CD14-positive monocyte (primary cell): ENCODE results near the gene TTC23. TPM values are rescaled to one million over a fixed set of nuclear protein-coding genes. Genes with fewer than 3 reads are reported as not detected.

Source experiments
- DNase-seq, 3 donors: peaks; one replicate each; pipeline ENCODE4 v3.0.0-alpha.2; 2011 to 2022
- H2AFZ ChIP-seq: 2 replicates; pipeline ENCODE4 v1.6.0; 2012; ENCODE audit warnings: mild to moderate bottlenecking, low read depth, low read length, inconsistent platforms; ENCODE audit not compliant: insufficient read depth, poor library complexity, severe bottlenecking
- H3K27ac ChIP-seq, 2 donors: 1 replicate in 1 of 2; 2 replicates in 1 of 2; pipeline ENCODE4 v1.5.1; 2012 to 2013; ENCODE audit warnings: low read length in 2 of 2, control low read depth in 1 of 2, inconsistent platforms in 1 of 2, low read depth in 1 of 2, mild to moderate bottlenecking in 1 of 2
- H3K27me3 ChIP-seq, 2 donors: one replicate each; pipeline versions ENCODE4 v1.6.0 to v1.6.1; 2011 to 2013; ENCODE audit warnings: low read length in 2 of 2; ENCODE audit not compliant: control insufficient read depth in 2 of 2, insufficient read depth in 2 of 2
- H3K36me3 ChIP-seq, 2 donors: replicated peaks in 1 of 2; 1 replicate in 1 of 2; 2 replicates in 1 of 2; pipeline versions ENCODE4 v1.5.1 to v1.6.1; 2012 to 2013; ENCODE audit warnings: low read length in 2 of 2, control low read depth in 1 of 2, inconsistent platforms in 1 of 2, mild to moderate bottlenecking in 1 of 2; ENCODE audit not compliant: insufficient read depth in 2 of 2, control insufficient read depth in 1 of 2
- H3K4me1 ChIP-seq, 2 donors: 1 replicate in 1 of 2; 2 replicates in 1 of 2; pipeline versions ENCODE4 v1.5.1 to v1.6.1; 2012 to 2013; ENCODE audit warnings: low read length in 2 of 2, control low read depth in 1 of 2, inconsistent platforms in 1 of 2, mild to moderate bottlenecking in 1 of 2, moderate library complexity in 1 of 2; ENCODE audit not compliant: insufficient read depth in 2 of 2, control insufficient read depth in 1 of 2
- H3K4me2 ChIP-seq: replicated peaks from 2 replicates; pipeline ENCODE3; 2012; ENCODE audit warnings: low read length, moderate library complexity, mild to moderate bottlenecking; ENCODE audit not compliant: poor library complexity, severe bottlenecking; ENCODE audit errors: extremely low read depth
- H3K4me3 ChIP-seq, 3 experiments: fragments of 200-600 bp in 1 of 3; sonication (generic) in 1 of 3; replicated peaks in 1 of 3; 1 replicate in 2 of 3; 2 replicates in 1 of 3; pipeline ENCODE4 v1.5.1; 2011 to 2013; ENCODE audit warnings: low read length in 3 of 3, mild to moderate bottlenecking in 3 of 3, control low read depth in 2 of 3, low read depth in 2 of 3, inconsistent platforms in 1 of 3, moderate library complexity in 1 of 3
- H3K79me2 ChIP-seq: 2 replicates; pipeline ENCODE4 v1.6.0; 2012; ENCODE audit warnings: mild to moderate bottlenecking, control low read depth, inconsistent platforms, low read length, moderate library complexity; ENCODE audit not compliant: insufficient read depth
- H3K9ac ChIP-seq: 2 replicates; pipeline ENCODE4 v1.6.0; 2017; ENCODE audit warnings: low read length, mild to moderate bottlenecking; ENCODE audit not compliant: insufficient read depth, poor library complexity, severe bottlenecking
- H3K9me3 ChIP-seq, 2 donors: replicated peaks in 1 of 2; 1 replicate in 1 of 2; 2 replicates in 1 of 2; pipeline versions ENCODE4 v1.5.1 to v1.6.1; 2012 to 2013; ENCODE audit warnings: low read length in 2 of 2, control low read depth in 1 of 2; ENCODE audit not compliant: control insufficient read depth in 1 of 2, insufficient read depth in 1 of 2
- H4K20me1 ChIP-seq: 2 replicates; pipeline ENCODE4 v1.6.0; 2012; ENCODE audit warnings: mild to moderate bottlenecking, low read length, control low read depth, moderate library complexity; ENCODE audit not compliant: insufficient read depth
- H3K27ac Mint-ChIP-seq, 7 donors: one replicate each; pipeline ENCODE4 v1.8.0; 2020; ENCODE audit warnings: mild to moderate bottlenecking in 7 of 7, mixed read lengths in 7 of 7, moderate library complexity in 6 of 7, inconsistent platforms in 2 of 7
- H3K27me3 Mint-ChIP-seq, 3 donors: one replicate each; pipeline ENCODE4 v1.8.0; 2021 to 2022; ENCODE audit warnings: low read depth in 3 of 3, mild to moderate bottlenecking in 3 of 3, mixed read lengths in 3 of 3, moderate library complexity in 3 of 3, inconsistent platforms in 1 of 3
- H3K36me3 Mint-ChIP-seq, 2 donors: one replicate each; pipeline ENCODE4 v1.8.0; 2020; ENCODE audit warnings: mixed read lengths in 2 of 2, inconsistent platforms in 1 of 2, mild to moderate bottlenecking in 1 of 2
- H3K4me1 Mint-ChIP-seq: one replicate; pipeline ENCODE4 v1.8.0; 2020; ENCODE audit warnings: mild to moderate bottlenecking, mixed read lengths
- H3K4me3 Mint-ChIP-seq, 2 donors: one replicate each; pipeline ENCODE4 v1.8.0; 2020; ENCODE audit warnings: mild to moderate bottlenecking in 2 of 2, mixed read lengths in 2 of 2, moderate library complexity in 1 of 2
- H3K9me3 Mint-ChIP-seq, 7 donors: one replicate each; pipeline ENCODE4 v1.8.0; 2020 to 2022; ENCODE audit warnings: mixed read lengths in 7 of 7, mild to moderate bottlenecking in 6 of 7, moderate library complexity in 6 of 7, inconsistent platforms in 2 of 7
- WGBS: methylation state at CpG from one replicate; pipeline ENCODE4 v1.1.5; 2013; ENCODE audit warnings: missing lambda C conversion rate; ENCODE audit not compliant: insufficient coverage; 5-methylcytosine and 5-hydroxymethylcytosine counted together
- intact Hi-C, 2 donors: fragments of 100-400 bp; cut with micrococcal nuclease; formaldehyde crosslinking; loops; one replicate each; pipeline versions ENCODE4 v1.15.0 to v1.15.1; 2023
- polyA plus RNA-seq, 3 donors: library from polyadenylated mRNA; depleted of rRNA in 1 of 3; unstranded in 2 of 3; stranded (reverse) in 1 of 3; fragments of 300-500 nt in 2 of 3; fragments of >200 nt in 1 of 3; fragmentation: Illumina TruSeq in 2 of 3; gene quantifications; 1 replicate in 2 of 3; 2 replicates in 1 of 3; pipeline ENCODE4 v1.2.3, GENCODE V29; 2012 to 2021
- TF ChIP-seq, protein P1 (sequence below): fragments of 200-600 bp; IDR thresholded peaks from one replicate; pipeline ENCODE4 v1.8.0; 2022; ENCODE audit warnings: antibody characterized with exemption, mild to moderate bottlenecking

The TTC23 gene
- polyA plus RNA-seq, 3 donors: 0.51 to 0.55 TPM; not detected in 1

DNA sequence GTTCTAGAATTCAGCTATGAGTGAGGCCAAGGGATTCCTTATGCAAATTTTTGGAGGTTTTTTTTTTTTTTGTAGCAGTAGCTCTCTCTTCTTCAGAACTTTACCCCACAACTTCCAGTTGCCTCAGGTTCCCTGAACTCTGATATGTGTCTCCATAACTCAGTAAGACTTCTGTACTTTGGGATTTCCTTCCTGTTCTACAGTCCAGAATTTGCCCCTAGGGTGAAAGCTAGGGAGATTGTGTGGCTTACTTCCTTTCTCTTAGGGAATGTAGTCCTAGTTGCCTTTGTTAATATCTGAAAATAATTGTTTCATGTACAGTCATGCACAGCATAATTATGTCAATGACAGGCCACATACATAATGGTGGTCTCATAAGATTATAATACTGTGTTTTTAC, 32.7 kb upstream of the TTC23 start:
- Mint-ChIP-seq H3K27ac (no peak overlapping the region), H3K4me1 (peaks cover 7% of the 10 kb centered on the region), H3K4me3 (no peak overlapping the region), H3K36me3 (peaks cover 11 to 15% of the 10 kb centered on the region in 2 donors), H3K27me3 (peaks cover 0 to 2% (median 0%) of the 10 kb centered on the region in 3 donors), H3K9me3 (no peaks in the 10 kb centered on the region)
- Histone ChIP-seq H3K4me1 (no peaks in the 10 kb centered on the region), H4K20me1 (no peaks in the 10 kb centered on the region), H2AFZ (no peak overlapping the region), H3K27me3 (no peaks in the 10 kb centered on the region), H3K36me3 (no peaks in the 10 kb centered on the region), H3K9me3 (no peaks in the 10 kb centered on the region), H3K79me2 (no peaks in the 10 kb centered on the region), H3K9ac (no peak overlapping the region), H3K4me2 (no peak overlapping the region), H3K4me3 (no peak overlapping the region), H3K27ac (no peak overlapping the region)
- intact Hi-C loops: loop anchor here (5.0 kb wide), 2 partner anchors 425 to 475 kb away; no protein-coding TSS in a partner anchor
- DNase-seq: no peak
- TF ChIP-seq, protein P1, sequence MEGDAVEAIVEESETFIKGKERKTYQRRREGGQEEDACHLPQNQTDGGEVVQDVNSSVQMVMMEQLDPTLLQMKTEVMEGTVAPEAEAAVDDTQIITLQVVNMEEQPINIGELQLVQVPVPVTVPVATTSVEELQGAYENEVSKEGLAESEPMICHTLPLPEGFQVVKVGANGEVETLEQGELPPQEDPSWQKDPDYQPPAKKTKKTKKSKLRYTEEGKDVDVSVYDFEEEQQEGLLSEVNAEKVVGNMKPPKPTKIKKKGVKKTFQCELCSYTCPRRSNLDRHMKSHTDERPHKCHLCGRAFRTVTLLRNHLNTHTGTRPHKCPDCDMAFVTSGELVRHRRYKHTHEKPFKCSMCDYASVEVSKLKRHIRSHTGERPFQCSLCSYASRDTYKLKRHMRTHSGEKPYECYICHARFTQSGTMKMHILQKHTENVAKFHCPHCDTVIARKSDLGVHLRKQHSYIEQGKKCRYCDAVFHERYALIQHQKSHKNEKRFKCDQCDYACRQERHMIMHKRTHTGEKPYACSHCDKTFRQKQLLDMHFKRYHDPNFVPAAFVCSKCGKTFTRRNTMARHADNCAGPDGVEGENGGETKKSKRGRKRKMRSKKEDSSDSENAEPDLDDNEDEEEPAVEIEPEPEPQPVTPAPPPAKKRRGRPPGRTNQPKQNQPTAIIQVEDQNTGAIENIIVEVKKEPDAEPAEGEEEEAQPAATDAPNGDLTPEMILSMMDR: no peak

DNA sequence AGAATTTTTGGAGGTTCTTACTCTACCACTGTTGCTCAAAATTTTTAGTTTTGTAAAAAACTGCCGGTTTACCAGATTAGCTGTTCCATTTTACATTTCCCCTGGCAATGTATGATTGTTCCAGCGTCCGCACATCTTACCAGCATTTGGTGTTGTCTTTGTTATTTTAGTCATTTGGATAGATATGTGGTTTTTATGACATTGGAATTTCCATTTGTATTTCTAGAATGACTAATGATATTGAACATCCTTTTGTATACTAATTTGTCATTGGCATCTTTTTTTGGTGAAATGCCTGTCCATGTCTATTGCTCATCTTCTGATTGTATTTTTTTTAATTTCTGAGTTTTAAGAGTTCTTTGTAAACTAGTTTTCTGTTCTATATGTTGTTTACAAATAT, 30.4 kb upstream of the TTC23 start:
- Mint-ChIP-seq H3K9me3 (no peaks in the 10 kb centered on the region), H3K36me3 (peaks cover 11 to 13% of the 10 kb centered on the region in 2 donors), H3K4me1 (peaks cover 8% of the 10 kb centered on the region), H3K27me3 (peaks cover 0 to 2% (median 2%) of the 10 kb centered on the region in 3 donors), H3K27ac (no peak overlapping the region), H3K4me3 (no peak overlapping the region)
- no peak overlapping the region for H3K9ac ChIP-seq
- no peaks in the 10 kb centered on the region for H4K20me1 ChIP-seq
- H3K27ac ChIP-seq: no peak overlapping the region
- H3K9me3 ChIP-seq: no peaks in the 10 kb centered on the region
- no peak overlapping the region for H3K4me3 ChIP-seq
- no peak overlapping the region for H3K4me2 ChIP-seq
- no peaks in the 10 kb centered on the region for H3K4me1 ChIP-seq
- no peaks in the 10 kb centered on the region for H3K27me3 ChIP-seq
- no CpG with 5 or more reads among the region's 3 CpGs for WGBS
- H3K79me2 ChIP-seq: no peaks in the 10 kb centered on the region
- no peaks in the 10 kb centered on the region for H3K36me3 ChIP-seq
- no peak overlapping the region for H2AFZ ChIP-seq
- no peak for DNase-seq
- intact Hi-C loops: loop anchor here (5.0 to 10.0 kb wide), 3 partner anchors 425 to 477 kb away; no protein-coding TSS in a partner anchor
- TF ChIP-seq, protein P1: no peak
